Measurements from ENCODE around the gene MVP.
"Not testable (repeated sequence)": the region's sequence is repeated elsewhere in the genome, so short reads cannot be mapped to it uniquely, and the experiment has no call there.

The MVP gene

GRCh38 chr16:29820271-29820701, at the start of gene MVP:
Gene MVP (plus strand): TSS chr16:29820462. CDS start chr16:29830550, 10,088 bp downstream.
- peak in 1 of 2 donors; percentile 44 for DNase-seq (ENCODE audit: low read depth in 2 of 2)

DNA sequence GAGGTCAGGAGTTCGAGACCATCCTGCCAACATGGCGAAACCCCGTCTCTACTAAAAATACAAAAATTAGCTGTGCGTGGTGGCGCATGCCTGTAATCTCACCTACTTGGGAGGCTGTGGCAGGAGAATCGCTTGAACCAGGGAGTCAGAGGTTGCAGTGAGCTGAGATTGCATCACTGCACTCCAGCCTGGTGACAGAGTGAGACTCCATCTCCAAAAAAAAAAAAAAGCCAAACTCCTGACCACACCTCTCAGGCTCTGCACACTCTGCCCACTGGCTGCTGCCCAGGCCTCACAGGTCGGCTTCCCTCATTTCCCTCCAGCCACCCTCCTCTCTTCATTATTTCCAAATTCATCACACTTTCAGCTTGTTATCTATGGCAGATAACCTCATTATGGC, 47.9 kb upstream of the MVP start:
- not testable (repeated sequence) for DNase-seq (ENCODE audit: low read depth in 2 of 2)

DNA sequence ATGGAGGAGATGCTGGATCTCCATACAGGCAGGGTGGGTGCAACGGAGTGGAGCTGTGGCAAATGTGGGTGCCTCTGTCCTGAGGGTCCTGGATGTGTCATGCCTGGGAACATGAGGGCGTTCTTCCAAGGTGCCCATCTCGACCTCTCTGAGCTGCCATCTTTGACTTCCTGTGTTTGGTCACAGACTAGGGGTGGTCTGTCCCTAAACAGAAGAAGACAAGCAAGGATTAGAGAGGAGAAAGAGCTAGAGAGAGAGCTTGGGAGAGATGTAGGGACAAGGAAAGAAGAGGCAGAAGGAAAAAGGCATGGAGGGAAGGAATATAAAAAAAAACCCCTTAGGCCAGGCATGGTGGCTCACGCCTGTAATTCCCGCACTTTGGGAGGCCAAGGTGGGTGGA, 45.5 kb upstream of the MVP start:
- DNase-seq (ENCODE audit: low read depth in 2 of 2), result no peak

GRCh38 chr16:29775742-29776408, 44.4 kb upstream of the MVP start:
- DNase-seq (ENCODE audit: low read depth in 2 of 2), result no peak

DNA sequence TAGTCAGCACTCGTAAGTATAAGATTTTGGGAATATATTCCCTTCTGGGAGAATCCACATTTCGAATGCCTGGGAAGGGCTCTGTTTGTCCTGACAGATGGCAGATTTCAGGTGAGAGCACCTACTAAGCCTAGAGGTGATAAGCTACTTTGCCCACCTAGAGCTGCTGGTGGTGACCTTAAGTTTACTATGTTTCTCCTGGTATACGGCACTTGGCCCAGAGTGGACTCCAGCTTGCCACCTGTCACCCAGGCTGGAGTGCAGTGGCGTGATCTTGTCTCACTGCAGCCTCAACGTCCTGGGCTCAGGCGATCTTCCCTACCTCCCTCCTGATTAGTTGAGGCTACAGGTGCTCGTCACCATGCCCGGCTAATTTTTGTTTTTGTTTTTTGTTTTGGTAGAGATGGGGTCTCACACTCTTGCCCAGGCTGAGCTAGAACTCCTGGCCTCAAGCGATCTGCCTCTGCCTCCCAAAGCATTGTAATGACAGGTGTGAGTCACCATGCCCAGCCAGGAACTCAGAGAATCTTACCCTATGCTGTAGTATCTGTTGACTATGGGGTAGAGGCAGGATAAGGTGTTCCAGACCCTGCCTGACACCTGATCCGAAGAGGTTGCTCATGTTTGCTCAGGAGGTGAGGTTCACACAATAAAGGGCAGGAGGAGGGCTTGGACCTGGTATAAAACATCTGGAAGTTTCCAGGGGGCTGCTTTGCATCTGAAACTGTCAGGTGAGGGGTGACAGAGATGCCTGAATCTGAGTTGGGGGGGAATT, 42.5 kb upstream of the MVP start, which contains the start of gene ZG16:
Gene ZG16 (plus strand): TSS at position 681 of the 775 bp plus-strand sequence. CDS start 1,011 bp downstream, outside the sequence.
- DNase-seq (ENCODE audit: low read depth in 2 of 2), result no peak

GRCh38 chr16:29779474-29779873, 40.8 kb upstream of the MVP start:
- DNase-seq (ENCODE audit: low read depth in 2 of 2), result no peak

- not testable (repeated sequence) for DNase-seq (ENCODE audit: low read depth in 2 of 2)
Measured at GRCh38 chr16:29783094-29783953, 36.9 kb upstream of the MVP start.

DNA sequence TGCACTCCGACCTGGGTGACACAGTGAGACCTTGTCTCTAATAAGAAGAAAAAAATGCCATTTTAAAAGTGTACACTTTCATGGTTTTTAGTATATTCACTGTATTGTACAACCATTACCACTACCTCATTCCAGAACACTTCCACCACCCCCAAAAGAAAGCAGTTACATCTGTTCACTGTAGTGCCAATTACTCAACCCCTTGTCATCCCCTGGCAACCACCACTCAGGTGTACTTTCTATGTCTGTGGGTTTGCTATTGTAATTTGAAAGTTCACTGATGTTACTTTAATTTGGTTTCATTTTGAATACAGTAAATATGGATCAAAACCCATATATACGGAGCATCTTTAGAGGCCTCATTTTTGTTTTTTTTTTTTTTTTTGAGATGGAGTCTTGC, 36.1 kb upstream of the MVP start:
- DNase-seq (ENCODE audit: low read depth in 2 of 2), result peak in 1 of 2 donors; percentile 26

- peak; percentile 53 to 64 for DNase-seq (ENCODE audit: low read depth in 2 of 2)
Measured at GRCh38 chr16:29784901-29785500, 35.3 kb upstream of the MVP start.

GRCh38 chr16:29787155-29787554, 33.1 kb upstream of the MVP start:
- not testable (repeated sequence) for DNase-seq (ENCODE audit: low read depth in 2 of 2)

- no peak for DNase-seq (ENCODE audit: low read depth in 2 of 2)
Measured at GRCh38 chr16:29789775-29790182, 30.5 kb upstream of the MVP start.

- peak; percentile 100 for DNase-seq (ENCODE audit: low read depth in 2 of 2)
Measured at GRCh38 chr16:29790183-29790948, 29.9 kb upstream of the MVP start, which contains the start of gene KIF22. Gene KIF22 (plus strand): TSS chr16:29790751. CDS start chr16:29790760, 9 bp downstream.

DNA sequence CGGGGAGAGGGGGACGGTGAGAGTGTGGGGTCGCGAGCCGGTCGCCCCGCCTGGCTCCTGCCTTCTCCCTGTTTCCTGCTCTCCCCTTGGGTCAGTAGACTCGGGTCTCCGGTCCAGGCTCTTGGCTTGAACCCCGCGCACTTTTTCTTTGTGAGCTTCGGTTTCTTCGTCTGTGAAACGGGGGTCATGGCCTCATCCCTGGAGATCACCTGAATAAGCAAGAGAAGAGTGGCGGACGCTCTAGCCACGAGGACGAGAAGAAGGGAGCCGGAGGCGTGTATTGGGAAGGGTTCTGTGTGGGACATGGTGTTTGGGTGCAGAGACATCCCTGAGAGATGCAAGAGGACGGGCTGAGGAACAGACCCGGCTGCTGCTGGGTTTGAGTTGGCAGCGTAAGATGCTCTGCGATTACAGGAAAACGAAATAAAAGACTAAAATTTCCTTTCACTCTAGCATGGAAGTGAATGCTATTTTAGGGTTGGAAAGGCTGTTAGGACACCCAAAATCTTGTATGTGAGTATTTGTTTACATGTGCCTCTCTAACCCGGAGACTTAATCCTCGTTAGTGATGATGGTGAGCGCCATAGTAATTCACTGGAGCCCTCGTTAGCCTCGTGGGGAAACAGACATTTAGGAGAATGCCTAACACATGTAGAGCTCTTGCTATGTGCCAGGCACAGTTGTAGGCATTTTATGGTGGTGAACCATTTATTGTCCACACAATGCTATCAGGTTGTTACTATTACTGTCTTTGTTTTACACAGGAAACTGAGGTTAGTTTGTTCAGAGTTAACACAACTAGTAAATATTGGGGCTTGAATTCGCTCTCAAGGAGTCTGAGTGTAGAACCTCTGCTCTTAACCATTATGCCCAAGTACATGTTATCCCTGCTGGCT, 29.1 kb upstream of the MVP start:
- DNase-seq (ENCODE audit: low read depth in 2 of 2), result no peak

- no peak for DNase-seq (ENCODE audit: low read depth in 2 of 2)
Measured at GRCh38 chr16:29791845-29792807, 28.1 kb upstream of the MVP start.

DNA sequence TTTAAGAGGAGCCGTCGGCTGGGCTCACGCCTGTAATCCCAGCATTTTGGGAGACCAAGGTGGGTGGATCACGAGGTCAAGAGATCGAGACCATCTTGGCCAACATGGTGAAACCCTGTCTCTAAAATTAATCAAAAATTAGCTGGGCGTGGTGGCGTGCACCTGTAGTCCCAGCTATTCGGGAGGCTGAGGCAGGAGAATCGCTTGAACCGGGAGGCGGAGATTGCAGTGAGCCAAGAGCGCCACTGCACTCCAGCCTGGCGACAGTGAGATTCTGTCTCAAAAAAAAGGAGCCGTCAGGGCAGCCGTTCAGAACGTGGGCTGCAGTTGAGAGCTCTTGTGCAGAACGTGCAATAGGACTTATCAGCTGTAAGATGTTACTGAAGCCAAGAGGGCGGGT, 27.1 kb upstream of the MVP start:
- not testable (repeated sequence) for DNase-seq (ENCODE audit: low read depth in 2 of 2)

GRCh38 chr16:29794231-29794710, 26.0 kb upstream of the MVP start:
- no peak for DNase-seq (ENCODE audit: low read depth in 2 of 2)

DNA sequence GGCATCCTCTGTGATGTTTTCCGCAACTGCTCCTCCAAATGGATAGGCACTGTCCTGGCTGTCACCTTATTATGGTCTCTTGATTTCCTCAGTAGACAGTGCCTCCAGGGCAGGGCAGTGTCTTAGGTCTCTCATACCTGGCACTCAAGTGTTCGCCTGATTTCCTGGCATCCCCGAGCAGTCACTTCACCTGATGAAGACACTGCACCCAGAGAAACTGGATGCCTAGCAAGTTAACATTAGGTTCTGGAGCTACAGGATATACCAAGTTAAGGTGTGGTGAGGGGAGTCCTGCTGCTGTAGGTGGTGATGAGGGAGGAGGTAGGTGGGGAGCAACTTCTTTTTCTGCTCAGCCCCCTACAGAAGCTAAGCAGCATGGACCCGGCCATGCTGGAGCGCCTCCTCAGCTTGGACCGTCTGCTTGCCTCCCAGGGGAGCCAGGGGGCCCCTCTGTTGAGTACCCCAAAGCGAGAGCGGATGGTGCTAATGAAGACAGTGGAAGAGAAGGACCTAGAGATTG, 17.8 kb upstream of the MVP start:
- DNase-seq (ENCODE audit: low read depth in 2 of 2), result no peak

GRCh38 chr16:29804020-29804419, 16.2 kb upstream of the MVP start:
- no peak for DNase-seq (ENCODE audit: low read depth in 2 of 2)
